Astrocyte (in vitro differentiated cells and primary cell): ENCODE data around the gene CACNG7. TPM values are rescaled to one million over a fixed set of nuclear protein-coding genes. Genes with fewer than 3 reads are reported as not detected.

ENCODE experiments used
- DNase-seq: peaks from one replicate; pipeline ENCODE4 v3.0.0-alpha.2; 2010; ENCODE audit warnings: low read depth
- FAIRE-seq: peaks from 2 replicates; lab custom pipeline; 2011; peaks lifted over from hg19 to GRCh38; lab: Jason Lieb, UNC
- H2AFZ ChIP-seq: 2 replicates; pipeline ENCODE4 v1.6.0; 2012; ENCODE audit warnings: low read depth, low read length, inconsistent platforms
- H3K27ac ChIP-seq: 2 replicates; pipeline ENCODE4 v1.5.1; 2011; ENCODE audit warnings: low read depth, low read length, inconsistent platforms
- H3K27me3 ChIP-seq: 2 replicates; pipeline ENCODE4 v1.6.0; 2011; ENCODE audit warnings: low read length, inconsistent platforms; ENCODE audit not compliant: insufficient read depth
- H3K36me3 ChIP-seq: 2 replicates; pipeline ENCODE4 v1.5.1; 2011; ENCODE audit warnings: low read length, inconsistent platforms; ENCODE audit not compliant: insufficient read depth
- H3K4me1 ChIP-seq: 2 replicates; pipeline ENCODE4 v1.5.1; 2011; ENCODE audit warnings: low read length, inconsistent platforms; ENCODE audit not compliant: insufficient read depth
- H3K4me2 ChIP-seq: 2 replicates; pipeline ENCODE4 v1.6.0; 2012; ENCODE audit warnings: low read length, inconsistent platforms
- H3K4me3 ChIP-seq: 2 replicates; pipeline ENCODE4 v1.5.1; 2011; ENCODE audit warnings: low read depth, mild to moderate bottlenecking, low read length, inconsistent platforms; ENCODE audit not compliant: insufficient read depth
- H3K79me2 ChIP-seq: 2 replicates; pipeline ENCODE4 v1.6.0; 2012; ENCODE audit warnings: mild to moderate bottlenecking, low read length, inconsistent platforms; ENCODE audit not compliant: insufficient read depth
- H3K9ac ChIP-seq: 2 replicates; pipeline ENCODE4 v1.6.0; 2012; ENCODE audit warnings: mild to moderate bottlenecking, low read length, inconsistent platforms
- H3K9me3 ChIP-seq: 2 replicates; pipeline ENCODE4 v1.5.1; 2012; ENCODE audit warnings: low read depth, mild to moderate bottlenecking, low read length, inconsistent platforms; ENCODE audit not compliant: insufficient read depth
- H4K20me1 ChIP-seq: 2 replicates; pipeline ENCODE4 v1.6.0; 2012; ENCODE audit warnings: low read length, inconsistent platforms; ENCODE audit not compliant: insufficient read depth
- H3K27ac Mint-ChIP-seq: one replicate; pipeline ENCODE4 v1.8.0; 2021; ENCODE audit warnings: mild to moderate bottlenecking, mixed read lengths; ENCODE audit not compliant: unreplicated experiment
- H3K27me3 Mint-ChIP-seq: one replicate; pipeline ENCODE4 v1.8.0; 2021; ENCODE audit warnings: low read depth, mixed read lengths; ENCODE audit not compliant: unreplicated experiment
- H3K36me3 Mint-ChIP-seq: one replicate; pipeline ENCODE4 v1.8.0; 2021; ENCODE audit warnings: low read depth, mixed read lengths; ENCODE audit not compliant: unreplicated experiment
- H3K4me1 Mint-ChIP-seq: one replicate; pipeline ENCODE4 v1.8.0; 2021; ENCODE audit warnings: low read depth, mixed read lengths; ENCODE audit not compliant: unreplicated experiment
- H3K4me3 Mint-ChIP-seq: one replicate; pipeline ENCODE4 v1.8.0; 2021; ENCODE audit warnings: mild to moderate bottlenecking, moderate library complexity, mixed read lengths; ENCODE audit not compliant: unreplicated experiment
- H3K9me3 Mint-ChIP-seq: one replicate; pipeline ENCODE4 v1.8.0; 2021; ENCODE audit warnings: mild to moderate bottlenecking, mixed read lengths; ENCODE audit not compliant: unreplicated experiment
- EZH2 ChIP-seq: IDR thresholded peaks from 2 replicates; pipeline ENCODE4 v1.6.1; 2012; ENCODE audit warnings: mild to moderate bottlenecking, low read length, inconsistent platforms; ENCODE audit not compliant: insufficient read depth
- total RNA-seq: library from RNA; stranded (reverse); gene quantifications from 2 replicates; pipeline ENCODE4 v1.2.1, GENCODE V29; 2021
- TF ChIP-seq, protein P1 (sequence below): IDR thresholded peaks from 2 replicates; pipeline ENCODE4 v1.5.1; 2011; ENCODE audit warnings: low read depth, mild to moderate bottlenecking, inconsistent platforms, low read length, moderate library complexity; ENCODE audit not compliant: insufficient read depth

CACNG7 gene
- total RNA-seq, 1 donor from 2014 or later, result 3.5 TPM

DNA sequence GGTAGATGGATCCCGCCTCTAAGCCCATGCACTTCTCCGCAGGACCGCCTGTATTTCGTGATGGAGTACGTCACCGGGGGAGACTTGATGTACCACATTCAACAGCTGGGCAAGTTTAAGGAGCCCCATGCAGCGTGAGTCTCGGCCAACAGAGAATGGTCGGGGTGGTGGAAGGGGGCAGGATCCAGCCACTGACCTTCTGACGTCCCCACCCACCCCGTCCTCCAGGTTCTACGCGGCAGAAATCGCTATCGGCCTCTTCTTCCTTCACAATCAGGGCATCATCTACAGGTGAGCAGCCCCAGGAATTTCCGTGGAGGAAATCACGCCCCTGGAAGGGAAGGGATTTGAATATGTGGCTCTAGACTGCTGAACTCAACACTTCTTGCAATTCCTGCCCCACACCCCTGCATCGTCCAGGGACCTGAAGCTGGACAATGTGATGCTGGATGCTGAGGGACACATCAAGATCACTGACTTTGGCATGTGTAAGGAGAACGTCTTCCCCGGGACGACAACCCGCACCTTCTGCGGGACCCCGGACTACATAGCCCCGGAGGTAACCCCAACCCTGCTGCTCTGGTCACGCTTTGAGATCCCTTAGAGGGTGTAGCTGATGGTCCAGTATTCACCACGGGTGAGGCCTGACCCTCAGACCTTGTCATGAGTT, 8.8 kb upstream of the CACNG7 start:
- no peak overlapping the region for H3K9ac ChIP-seq
- H3K4me1 ChIP-seq, result no peaks in the 10 kb centered on the region
- Mint-ChIP-seq H3K9me3 (peaks cover 3% of the 10 kb centered on the region), H3K36me3 (no peaks in the 10 kb centered on the region), H3K27me3 (peaks cover 47% of the 10 kb centered on the region), H3K4me1 (no peaks in the 10 kb centered on the region), H3K27ac (no peak overlapping the region), H3K4me3 (no peak overlapping the region)
- H3K4me3 ChIP-seq, result no peak overlapping the region
- no peaks in the 10 kb centered on the region for H3K9me3 ChIP-seq
- FAIRE-seq (no peak), DNase-seq (no peak)
- no peak for TF ChIP-seq EZH2
- TF ChIP-seq, protein P1, sequence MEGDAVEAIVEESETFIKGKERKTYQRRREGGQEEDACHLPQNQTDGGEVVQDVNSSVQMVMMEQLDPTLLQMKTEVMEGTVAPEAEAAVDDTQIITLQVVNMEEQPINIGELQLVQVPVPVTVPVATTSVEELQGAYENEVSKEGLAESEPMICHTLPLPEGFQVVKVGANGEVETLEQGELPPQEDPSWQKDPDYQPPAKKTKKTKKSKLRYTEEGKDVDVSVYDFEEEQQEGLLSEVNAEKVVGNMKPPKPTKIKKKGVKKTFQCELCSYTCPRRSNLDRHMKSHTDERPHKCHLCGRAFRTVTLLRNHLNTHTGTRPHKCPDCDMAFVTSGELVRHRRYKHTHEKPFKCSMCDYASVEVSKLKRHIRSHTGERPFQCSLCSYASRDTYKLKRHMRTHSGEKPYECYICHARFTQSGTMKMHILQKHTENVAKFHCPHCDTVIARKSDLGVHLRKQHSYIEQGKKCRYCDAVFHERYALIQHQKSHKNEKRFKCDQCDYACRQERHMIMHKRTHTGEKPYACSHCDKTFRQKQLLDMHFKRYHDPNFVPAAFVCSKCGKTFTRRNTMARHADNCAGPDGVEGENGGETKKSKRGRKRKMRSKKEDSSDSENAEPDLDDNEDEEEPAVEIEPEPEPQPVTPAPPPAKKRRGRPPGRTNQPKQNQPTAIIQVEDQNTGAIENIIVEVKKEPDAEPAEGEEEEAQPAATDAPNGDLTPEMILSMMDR, result no peak
- H3K27me3 ChIP-seq, result peaks cover 29% of the 10 kb centered on the region
- no peaks in the 10 kb centered on the region for H3K36me3 ChIP-seq
- no peaks in the 10 kb centered on the region for H4K20me1 ChIP-seq
- H3K4me2 ChIP-seq, result no peak overlapping the region
- H3K27ac ChIP-seq, result no peak overlapping the region
- H2AFZ ChIP-seq, result no peak overlapping the region
- H3K79me2 ChIP-seq, result no peaks in the 10 kb centered on the region

GRCh38 chr19:53903055-53903680, 5.9 kb upstream of the CACNG7 start:
- Mint-ChIP-seq H3K27me3 (peaks cover 60% of the 10 kb centered on the region), H3K27ac (no peak overlapping the region), H3K9me3 (peaks cover 3% of the 10 kb centered on the region), H3K4me3 (no peak overlapping the region), H3K4me1 (no peaks in the 10 kb centered on the region), H3K36me3 (no peaks in the 10 kb centered on the region)
- no peak overlapping the region for H3K4me3 ChIP-seq
- H3K27me3 ChIP-seq, result peaks cover 35% of the 10 kb centered on the region
- no peak for TF ChIP-seq EZH2
- TF ChIP-seq, protein P1, result no peak
- H3K79me2 ChIP-seq, result no peaks in the 10 kb centered on the region
- DNase-seq, result peak; percentile 16
- no peaks in the 10 kb centered on the region for H3K9me3 ChIP-seq
- H3K4me2 ChIP-seq, result no peak overlapping the region
- H4K20me1 ChIP-seq, result no peaks in the 10 kb centered on the region
- H3K27ac ChIP-seq, result no peak overlapping the region
- H3K4me1 ChIP-seq, result peaks cover 2% of the 10 kb centered on the region
- no peaks in the 10 kb centered on the region for H3K36me3 ChIP-seq
- no peak overlapping the region for H3K9ac ChIP-seq
- FAIRE-seq, result peak; percentile 60
- H2AFZ ChIP-seq, result no peak overlapping the region

DNA sequence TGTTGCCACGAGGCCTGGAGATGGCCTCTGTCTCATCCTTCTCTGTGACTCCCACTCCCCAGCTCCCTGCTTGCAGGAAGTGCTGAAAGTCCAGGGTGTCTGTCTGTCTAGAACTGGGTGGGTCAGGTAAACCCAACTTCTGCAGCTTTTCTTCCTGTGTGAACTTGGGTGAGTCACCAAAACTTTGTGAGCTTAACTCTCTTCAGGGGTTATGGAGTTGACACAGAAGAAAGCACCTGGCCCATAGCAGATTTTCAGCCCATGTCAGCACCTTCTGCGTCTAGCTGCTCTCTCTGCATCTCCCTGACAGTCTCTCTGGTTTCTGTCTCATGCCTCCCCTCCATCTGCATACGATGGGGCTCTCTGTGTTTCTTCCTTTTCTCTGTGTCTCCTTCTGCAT, 4.2 kb upstream of the CACNG7 start:
- TF ChIP-seq, protein P1, result no peak
- TF ChIP-seq EZH2, result no peak
- H3K4me2 ChIP-seq, result no peak overlapping the region
- H3K27ac ChIP-seq, result no peak overlapping the region
- H3K4me3 ChIP-seq, result no peak overlapping the region
- H3K27me3 Mint-ChIP-seq, result peaks cover 61% of the 10 kb centered on the region
- peaks cover 3% of the 10 kb centered on the region for H3K9me3 Mint-ChIP-seq
- H3K4me1 ChIP-seq, result peaks cover 2% of the 10 kb centered on the region
- H3K4me1 Mint-ChIP-seq, result peaks cover 4% of the 10 kb centered on the region
- no peak overlapping the region for H3K4me3 Mint-ChIP-seq
- FAIRE-seq (no peak), DNase-seq (no peak)
- H4K20me1 ChIP-seq, result no peaks in the 10 kb centered on the region
- H2AFZ ChIP-seq, result no peak overlapping the region
- no peak overlapping the region for H3K9ac ChIP-seq
- H3K27me3 ChIP-seq, result peaks cover 32% of the 10 kb centered on the region
- no peaks in the 10 kb centered on the region for H3K9me3 ChIP-seq
- no peaks in the 10 kb centered on the region for H3K36me3 ChIP-seq
- no peaks in the 10 kb centered on the region for H3K79me2 ChIP-seq
- H3K36me3 Mint-ChIP-seq, result no peaks in the 10 kb centered on the region
- H3K27ac Mint-ChIP-seq, result no peak overlapping the region
